Esophagus squamous epithelium (tissue), 4 donors: ENCODE results near the gene OOEP.

Experiments used
- POLR2A ChIP-seq, 4 donors: fragments of 450-650 bp; IDR thresholded peaks; one replicate each; pipeline ENCODE4 v1.6.1; 2017; ENCODE audit warnings: antibody characterized with exemption in 4 of 4, mild to moderate bottlenecking in 4 of 4, moderate library complexity in 3 of 4
- TF ChIP-seq, protein P1 (sequence below), 6 experiments: fragments of 450-650 bp in 4 of 6; fragments of 200-600 bp in 2 of 6; sonication (generic) in 2 of 6; IDR thresholded peaks; one replicate each; pipeline ENCODE4 v1.5.1; 2016 to 2019; ENCODE audit warnings: antibody characterized with exemption in 6 of 6, mild to moderate bottlenecking in 4 of 6, moderate library complexity in 4 of 6

DNA sequence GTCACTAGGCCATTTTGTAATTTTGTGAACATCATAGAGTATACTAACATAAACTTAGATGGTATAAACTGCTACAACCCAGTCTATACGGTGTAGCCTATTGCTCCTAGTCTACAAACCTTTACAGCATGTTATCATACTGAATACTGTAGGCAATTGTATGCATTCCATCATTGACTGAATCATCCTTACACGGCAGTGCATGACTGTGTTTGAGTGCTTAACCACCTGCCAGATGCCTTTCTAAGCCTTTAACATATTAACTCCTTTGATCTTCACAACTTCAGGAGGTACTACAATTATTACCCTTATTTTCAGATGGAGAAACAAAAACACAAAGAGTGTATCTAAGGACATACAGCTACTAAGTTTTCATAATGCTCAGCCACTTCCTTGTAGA is 29.6 kb downstream of the OOEP start:
- TF ChIP-seq, protein P1, sequence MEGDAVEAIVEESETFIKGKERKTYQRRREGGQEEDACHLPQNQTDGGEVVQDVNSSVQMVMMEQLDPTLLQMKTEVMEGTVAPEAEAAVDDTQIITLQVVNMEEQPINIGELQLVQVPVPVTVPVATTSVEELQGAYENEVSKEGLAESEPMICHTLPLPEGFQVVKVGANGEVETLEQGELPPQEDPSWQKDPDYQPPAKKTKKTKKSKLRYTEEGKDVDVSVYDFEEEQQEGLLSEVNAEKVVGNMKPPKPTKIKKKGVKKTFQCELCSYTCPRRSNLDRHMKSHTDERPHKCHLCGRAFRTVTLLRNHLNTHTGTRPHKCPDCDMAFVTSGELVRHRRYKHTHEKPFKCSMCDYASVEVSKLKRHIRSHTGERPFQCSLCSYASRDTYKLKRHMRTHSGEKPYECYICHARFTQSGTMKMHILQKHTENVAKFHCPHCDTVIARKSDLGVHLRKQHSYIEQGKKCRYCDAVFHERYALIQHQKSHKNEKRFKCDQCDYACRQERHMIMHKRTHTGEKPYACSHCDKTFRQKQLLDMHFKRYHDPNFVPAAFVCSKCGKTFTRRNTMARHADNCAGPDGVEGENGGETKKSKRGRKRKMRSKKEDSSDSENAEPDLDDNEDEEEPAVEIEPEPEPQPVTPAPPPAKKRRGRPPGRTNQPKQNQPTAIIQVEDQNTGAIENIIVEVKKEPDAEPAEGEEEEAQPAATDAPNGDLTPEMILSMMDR (IDR thresholded peaks at IDR 0.05), result no peak
- no peak for TF ChIP-seq POLR2A (IDR thresholded peaks at IDR 0.05)
